WI38 (cell line): Measurements from ENCODE around the gene PIP4K2A.

ENCODE experiments used
- H3K4me3 ChIP-seq: 2 replicates; pipeline ENCODE4 v1.5.1; 2011; ENCODE audit warnings: low read depth, mild to moderate bottlenecking, control low read depth, low read length
- TF ChIP-seq, protein P1 (sequence below): IDR thresholded peaks from 2 replicates; pipeline ENCODE4 v1.5.1; 2012; ENCODE audit warnings: low read depth, mild to moderate bottlenecking, control low read depth, low read length

PIP4K2A gene

DNA sequence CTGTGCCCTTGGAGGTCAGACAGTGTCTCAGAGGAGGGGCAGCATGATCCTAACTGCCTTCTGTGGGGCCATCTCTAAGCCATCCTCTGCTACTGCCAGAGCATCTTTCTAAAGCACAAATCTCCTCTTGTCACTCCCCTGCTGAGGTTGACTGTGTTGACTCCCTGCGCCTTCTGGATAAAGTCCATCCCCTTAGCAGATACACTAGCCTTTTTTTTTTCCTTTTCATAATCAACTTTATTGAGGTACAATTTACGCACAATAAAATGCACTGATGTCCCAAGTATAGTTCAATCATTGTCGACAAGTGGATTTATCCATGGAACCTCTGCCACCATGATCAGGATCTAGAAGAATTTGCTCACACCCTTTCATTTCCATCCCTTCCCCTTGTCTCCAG is 219.0 kb downstream of the PIP4K2A start:
- TF ChIP-seq, protein P1, sequence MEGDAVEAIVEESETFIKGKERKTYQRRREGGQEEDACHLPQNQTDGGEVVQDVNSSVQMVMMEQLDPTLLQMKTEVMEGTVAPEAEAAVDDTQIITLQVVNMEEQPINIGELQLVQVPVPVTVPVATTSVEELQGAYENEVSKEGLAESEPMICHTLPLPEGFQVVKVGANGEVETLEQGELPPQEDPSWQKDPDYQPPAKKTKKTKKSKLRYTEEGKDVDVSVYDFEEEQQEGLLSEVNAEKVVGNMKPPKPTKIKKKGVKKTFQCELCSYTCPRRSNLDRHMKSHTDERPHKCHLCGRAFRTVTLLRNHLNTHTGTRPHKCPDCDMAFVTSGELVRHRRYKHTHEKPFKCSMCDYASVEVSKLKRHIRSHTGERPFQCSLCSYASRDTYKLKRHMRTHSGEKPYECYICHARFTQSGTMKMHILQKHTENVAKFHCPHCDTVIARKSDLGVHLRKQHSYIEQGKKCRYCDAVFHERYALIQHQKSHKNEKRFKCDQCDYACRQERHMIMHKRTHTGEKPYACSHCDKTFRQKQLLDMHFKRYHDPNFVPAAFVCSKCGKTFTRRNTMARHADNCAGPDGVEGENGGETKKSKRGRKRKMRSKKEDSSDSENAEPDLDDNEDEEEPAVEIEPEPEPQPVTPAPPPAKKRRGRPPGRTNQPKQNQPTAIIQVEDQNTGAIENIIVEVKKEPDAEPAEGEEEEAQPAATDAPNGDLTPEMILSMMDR, result no peak
- H3K4me3 ChIP-seq, result no peak overlapping the region

- TF ChIP-seq, protein P1, result no peak
- H3K4me3 ChIP-seq, result no peak overlapping the region
Observed at GRCh38 chr10:22494007-22494406, 220.4 kb downstream of the PIP4K2A start.

- TF ChIP-seq, protein P1, result no peak
- no peak overlapping the region for H3K4me3 ChIP-seq
Observed at GRCh38 chr10:22491931-22492615, 222.3 kb downstream of the PIP4K2A start.

DNA sequence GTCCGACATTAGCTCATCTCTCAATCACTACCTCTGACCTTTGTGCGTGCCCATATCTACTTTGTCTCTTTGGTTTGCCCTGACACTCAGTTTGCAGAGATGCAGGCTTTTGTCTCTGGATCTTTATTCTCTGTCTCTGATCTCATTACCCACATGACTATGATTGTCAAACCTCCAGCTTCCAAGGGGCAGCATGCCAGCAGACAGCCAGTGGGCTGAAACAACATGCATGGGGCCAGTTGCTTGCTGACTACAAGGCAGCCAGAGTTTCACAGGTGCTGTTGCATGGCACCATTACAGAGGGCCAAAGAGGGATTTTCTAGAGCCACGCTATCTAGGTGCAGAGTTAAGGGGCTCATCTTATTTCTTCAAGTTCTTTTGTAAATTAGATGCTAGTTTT is 222.9 kb downstream of the PIP4K2A start:
- H3K4me3 ChIP-seq, result no peak overlapping the region
- TF ChIP-seq, protein P1, result no peak

- no peak overlapping the region for H3K4me3 ChIP-seq
- TF ChIP-seq, protein P1, result no peak
Observed at GRCh38 chr10:22489975-22490374, 224.4 kb downstream of the PIP4K2A start.

GRCh38 chr10:22489467-22489866 is 224.9 kb downstream of the PIP4K2A start:
- H3K4me3 ChIP-seq, result no peak overlapping the region
- TF ChIP-seq, protein P1, result no peak

DNA sequence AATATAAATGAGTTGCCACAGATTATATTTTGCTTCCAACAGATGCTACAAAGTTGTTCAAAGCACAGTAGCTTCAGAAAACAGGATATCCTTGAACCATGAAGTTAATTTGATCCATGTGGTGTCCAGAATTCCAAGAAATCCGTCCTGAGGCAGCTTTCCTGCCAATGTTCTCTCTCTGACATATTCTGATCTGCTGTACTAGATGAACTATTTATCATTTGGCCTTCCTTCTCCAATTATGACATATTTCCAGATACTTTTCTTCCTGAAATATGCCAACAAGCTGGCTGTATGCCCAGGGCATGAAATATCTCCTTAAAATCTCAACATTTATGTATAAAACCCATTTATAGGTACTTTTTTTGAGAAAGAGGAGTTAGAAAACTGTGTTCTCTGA is 227.9 kb downstream of the PIP4K2A start:
- TF ChIP-seq, protein P1, result no peak

More for the DNA sequence above, 227.9 kb downstream of the PIP4K2A start:
- no peak overlapping the region for H3K4me3 ChIP-seq
